Sigmoid colon (tissue), 4 donors: ENCODE measurements around the gene DRC3.

ENCODE experiments used
- CTCF ChIP-seq, 4 experiments: fragments of 450-650 bp in 3 of 4; fragments of 200-600 bp in 1 of 4; IDR thresholded peaks; one replicate each; pipeline ENCODE4 v1.5.1; 2016 to 2019; ENCODE audit warnings: antibody characterized with exemption in 4 of 4, mild to moderate bottlenecking in 3 of 4, moderate library complexity in 2 of 4
- POLR2A ChIP-seq, 2 donors: fragments of 450-650 bp; IDR thresholded peaks; one replicate each; pipeline ENCODE4 v1.6.1; 2016; ENCODE audit warnings: antibody characterized with exemption in 2 of 2, mild to moderate bottlenecking in 2 of 2, moderate library complexity in 2 of 2
- POLR2AphosphoS5 ChIP-seq, 4 donors: sonication (generic); formaldehyde crosslinking; IDR thresholded peaks; one replicate each; pipeline ENCODE4 v1.6.1; 2017; ENCODE audit warnings: antibody characterized with exemption in 4 of 4

DNA sequence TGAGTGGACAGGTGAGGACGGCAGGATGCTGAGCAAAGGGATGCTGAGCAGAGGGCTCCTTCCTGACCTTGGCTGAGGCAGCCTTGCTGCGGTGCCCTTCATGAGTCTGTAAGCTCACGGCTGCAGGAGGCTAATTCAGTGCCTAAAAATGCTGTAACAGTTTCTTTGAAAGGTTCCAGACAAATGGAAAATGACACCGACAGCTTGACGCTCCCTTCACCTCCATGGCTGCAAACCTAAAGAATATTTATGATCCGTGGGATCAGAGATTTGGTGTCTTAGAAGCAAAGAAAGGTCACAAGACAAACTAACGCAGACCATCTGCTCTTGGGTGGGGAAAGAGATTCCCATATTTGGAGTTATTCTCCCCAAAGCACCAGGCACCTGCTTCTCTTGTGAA, 28.4 kb upstream of the DRC3 start:
- no peak for TF ChIP-seq POLR2A (IDR thresholded peaks at IDR 0.05)
- no peak for TF ChIP-seq CTCF (IDR thresholded peaks at IDR 0.05)
- no peak for TF ChIP-seq POLR2AphosphoS5 (IDR thresholded peaks at IDR 0.05)
